Duodenal mucosa (tissue), 2 donors: Measurements from ENCODE around the gene HIP1.
"Not testable (repeated sequence)": the region's sequence is repeated elsewhere in the genome, so short reads cannot be mapped to it uniquely, and the experiment has no call there.

Experiments
- H3K27ac ChIP-seq: one replicate; pipeline ENCODE4 v1.7.0; 2013; ENCODE audit warnings: low read depth, low read length
- H3K27me3 ChIP-seq, 2 donors: one replicate each; pipeline ENCODE4 v1.7.0; 2013; ENCODE audit warnings: low read length in 2 of 2, control low read depth in 1 of 2; ENCODE audit not compliant: insufficient read depth in 2 of 2, control insufficient read depth in 1 of 2
- H3K36me3 ChIP-seq, 2 donors: one replicate each; pipeline ENCODE4 v1.7.0; 2013; ENCODE audit warnings: low read length in 2 of 2, control low read depth in 1 of 2; ENCODE audit not compliant: insufficient read depth in 2 of 2, control insufficient read depth in 1 of 2
- H3K4me1 ChIP-seq, 2 donors: one replicate each; pipeline ENCODE4 v1.7.0; 2013; ENCODE audit warnings: low read length in 2 of 2, control low read depth in 1 of 2; ENCODE audit not compliant: insufficient read depth in 2 of 2, control insufficient read depth in 1 of 2
- H3K4me3 ChIP-seq, 2 donors: one replicate each; pipeline ENCODE4 v1.7.0; 2013; ENCODE audit warnings: low read length in 2 of 2, low read depth in 1 of 2
- H3K9ac ChIP-seq, 2 donors: one replicate each; pipeline ENCODE4 v1.7.0; 2013; ENCODE audit warnings: low read length in 2 of 2, low read depth in 1 of 2
- H3K9me3 ChIP-seq, 2 donors: one replicate each; pipeline ENCODE4 v1.7.0; 2013; ENCODE audit warnings: low read length in 2 of 2, control low read depth in 1 of 2; ENCODE audit not compliant: control insufficient read depth in 1 of 2

HIP1 gene

DNA sequence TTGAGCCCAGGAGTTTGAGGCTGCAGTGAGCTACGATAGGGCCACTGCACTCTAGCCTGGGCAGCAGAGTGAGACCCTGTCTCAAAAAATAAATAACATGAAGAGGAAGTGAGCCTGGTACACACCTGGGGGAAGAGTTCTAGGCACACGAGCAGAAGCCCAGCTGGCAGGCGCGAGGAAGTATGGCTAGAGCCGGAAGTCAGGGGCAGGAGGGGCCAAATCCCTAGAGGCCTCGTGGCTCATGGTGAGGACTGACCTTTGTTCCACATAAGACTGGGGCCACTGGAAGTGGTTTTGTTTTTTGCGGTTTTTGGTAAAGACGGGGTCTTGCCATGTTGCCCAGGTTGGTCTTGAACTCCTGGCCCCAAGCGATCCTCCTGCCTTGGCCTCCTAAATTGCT, 117.6 kb downstream of the HIP1 start:
- no peaks in the 10 kb centered on the region for H3K4me1 ChIP-seq

DNA sequence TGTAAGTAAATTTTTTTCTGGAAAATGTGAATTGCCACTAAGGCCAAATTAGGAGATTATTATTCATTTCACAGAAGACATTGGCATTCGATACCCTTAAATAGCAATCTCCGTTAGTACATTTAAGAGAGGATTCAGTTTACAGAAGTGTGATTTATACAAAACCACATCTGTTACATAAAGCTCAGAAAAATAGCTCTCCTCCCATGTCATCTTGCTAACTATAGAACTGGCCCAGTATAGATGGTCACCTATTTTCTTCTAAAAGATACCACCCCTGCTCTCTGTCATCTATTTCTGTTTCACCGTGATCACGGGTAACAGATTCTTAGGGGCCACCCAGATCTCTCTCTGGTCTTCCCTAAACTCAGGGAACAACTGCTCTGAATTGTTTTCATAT, 119.1 kb downstream of the HIP1 start:
- Histone ChIP-seq H3K36me3 (no peaks in the 10 kb centered on the region), H3K27ac (no peak overlapping the region), H3K27me3 (no peaks in the 10 kb centered on the region), H3K4me1 (no peaks in the 10 kb centered on the region), H3K9ac (no peak overlapping the region), H3K4me3 (no peak overlapping the region), H3K9me3 (no peaks in the 10 kb centered on the region)

More for the DNA sequence above, 117.6 kb downstream of the HIP1 start:
- Histone ChIP-seq H3K36me3 (no peaks in the 10 kb centered on the region), H3K9ac (no peak overlapping the region), H3K27me3 (no peaks in the 10 kb centered on the region), H3K9me3 (peaks cover 0 to 3% of the 10 kb centered on the region in 2 donors), H3K4me3 (no peak overlapping the region), H3K27ac (no peak overlapping the region)

DNA sequence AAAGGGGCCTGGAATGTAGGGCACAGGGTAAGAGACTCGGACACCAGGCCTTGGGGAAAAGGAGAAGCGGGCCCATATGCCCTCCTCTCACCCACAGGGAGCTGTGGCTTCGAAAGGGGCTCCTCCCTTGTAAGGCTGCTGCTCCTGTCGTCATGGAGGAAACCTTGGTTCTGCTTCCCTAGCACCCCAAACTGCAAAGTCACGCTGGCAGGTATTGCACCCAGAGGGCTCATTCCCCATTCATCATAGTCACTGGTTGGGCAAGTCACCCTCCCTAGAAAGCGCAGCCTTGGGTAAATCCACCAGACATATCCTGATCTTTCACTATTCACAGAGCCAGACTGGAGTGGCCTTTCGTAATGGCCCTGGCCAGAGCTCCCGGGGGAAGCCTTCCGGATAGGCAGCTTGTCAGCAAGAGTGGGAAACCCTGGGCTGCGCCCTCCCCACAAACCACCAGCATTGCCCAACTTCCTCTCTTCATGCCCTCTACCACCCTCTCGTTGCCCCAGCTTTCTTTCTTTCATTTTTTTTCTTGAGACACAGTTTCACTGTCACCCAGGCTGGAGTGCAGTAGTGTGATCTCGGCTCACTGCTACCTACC, 121.0 kb downstream of the HIP1 start:
- peak overlapping the region in 1 of 2 donors; percentile 21 for H3K4me3 ChIP-seq
- H3K4me1 ChIP-seq = no peaks in the 10 kb centered on the region
- H3K9ac ChIP-seq = no peak overlapping the region
- no peaks in the 10 kb centered on the region for H3K9me3 ChIP-seq
- no peaks in the 10 kb centered on the region for H3K27me3 ChIP-seq
- no peak overlapping the region for H3K27ac ChIP-seq
- no peaks in the 10 kb centered on the region for H3K36me3 ChIP-seq

DNA sequence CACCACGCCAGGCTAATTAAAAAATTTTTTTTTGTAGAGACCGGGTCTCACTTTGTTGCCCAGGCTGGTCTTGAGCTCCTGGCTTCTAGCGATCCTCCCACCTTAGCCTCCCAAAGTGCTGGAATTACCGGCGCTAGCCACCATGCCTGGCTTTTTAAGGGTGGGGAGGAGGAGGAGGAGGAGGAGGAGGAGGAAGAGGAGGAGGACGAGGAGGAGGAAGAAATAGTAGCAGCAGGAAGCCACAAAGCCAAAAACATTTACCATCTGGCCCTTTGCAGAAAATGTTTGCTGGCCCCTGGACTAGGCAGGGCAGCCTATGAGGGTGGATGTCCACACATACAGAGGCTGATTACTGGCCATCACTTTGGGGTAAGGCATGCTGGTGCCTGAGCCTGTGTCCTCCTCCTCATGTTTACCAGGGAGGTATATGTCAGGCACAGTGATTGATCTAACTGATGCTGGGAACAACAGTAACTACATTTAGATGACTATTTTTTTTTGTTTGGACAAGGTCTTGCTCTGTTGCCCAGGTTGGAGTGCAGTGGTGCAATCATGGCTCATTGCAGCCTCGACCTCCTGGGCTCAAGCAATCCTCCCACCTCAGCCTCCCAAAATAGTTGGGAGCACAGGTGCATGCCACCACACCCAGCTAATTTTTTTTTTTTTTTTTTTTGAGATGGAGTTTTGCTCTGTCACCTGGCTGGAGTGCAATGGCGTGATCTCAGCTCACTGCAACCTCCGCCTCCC, 122.1 kb downstream of the HIP1 start:
- H3K4me1 ChIP-seq = no peaks in the 10 kb centered on the region
- H3K36me3 ChIP-seq = no peaks in the 10 kb centered on the region
- no peak overlapping the region for H3K4me3 ChIP-seq
- H3K27ac ChIP-seq = no peak overlapping the region
- no peak overlapping the region for H3K9ac ChIP-seq
- no peaks in the 10 kb centered on the region for H3K9me3 ChIP-seq
- no peaks in the 10 kb centered on the region for H3K27me3 ChIP-seq

DNA sequence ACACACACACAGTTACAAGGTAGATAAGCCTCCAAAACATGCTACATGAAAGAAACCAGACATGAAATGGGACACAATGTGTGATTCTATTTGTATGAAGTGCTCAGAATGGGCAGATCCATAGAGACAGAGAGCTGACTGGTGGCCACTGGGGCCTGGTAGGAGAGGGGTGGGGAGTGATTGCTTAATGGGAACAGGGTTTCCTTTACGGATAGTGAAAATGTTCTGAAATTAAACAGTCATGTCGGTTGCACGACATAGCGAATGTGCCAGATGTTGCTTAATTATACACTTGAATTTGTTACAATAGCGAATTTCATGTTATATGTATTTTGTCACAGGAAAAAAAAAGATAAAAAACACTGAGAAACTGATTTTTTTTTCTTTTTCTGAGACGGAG, 124.3 kb downstream of the HIP1 start:
- Histone ChIP-seq H3K36me3 (no peaks in the 10 kb centered on the region), H3K27ac (no peak overlapping the region), H3K9ac (no peak overlapping the region), H3K9me3 (no peaks in the 10 kb centered on the region), H3K4me3 (no peak overlapping the region), H3K27me3 (no peaks in the 10 kb centered on the region), H3K4me1 (no peaks in the 10 kb centered on the region)

DNA sequence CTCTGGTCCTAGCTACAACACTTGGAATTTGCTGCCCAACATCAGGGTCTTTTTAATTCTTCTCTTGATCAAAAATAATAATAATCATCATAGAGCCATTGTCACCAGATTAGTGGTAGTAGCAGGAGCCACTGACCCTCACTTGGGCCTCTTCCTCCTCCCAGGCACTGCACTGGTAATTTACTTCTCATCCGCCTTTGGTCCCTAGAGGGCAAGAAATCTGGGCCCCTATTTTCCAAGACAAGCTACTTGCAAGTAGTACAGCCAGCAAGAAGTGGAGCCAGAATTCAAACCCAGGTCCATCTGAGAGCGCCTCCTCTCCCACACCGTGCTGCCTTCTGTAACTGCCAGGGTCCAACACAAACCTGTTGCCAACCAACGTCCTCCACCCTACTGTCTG, 125.4 kb downstream of the HIP1 start:
- no peaks in the 10 kb centered on the region for H3K27me3 ChIP-seq
- no peaks in the 10 kb centered on the region for H3K4me1 ChIP-seq
- no peak overlapping the region for H3K4me3 ChIP-seq
- H3K36me3 ChIP-seq = no peaks in the 10 kb centered on the region
- H3K9me3 ChIP-seq = no peaks in the 10 kb centered on the region
- H3K27ac ChIP-seq = no peak overlapping the region
- no peak overlapping the region for H3K9ac ChIP-seq

DNA sequence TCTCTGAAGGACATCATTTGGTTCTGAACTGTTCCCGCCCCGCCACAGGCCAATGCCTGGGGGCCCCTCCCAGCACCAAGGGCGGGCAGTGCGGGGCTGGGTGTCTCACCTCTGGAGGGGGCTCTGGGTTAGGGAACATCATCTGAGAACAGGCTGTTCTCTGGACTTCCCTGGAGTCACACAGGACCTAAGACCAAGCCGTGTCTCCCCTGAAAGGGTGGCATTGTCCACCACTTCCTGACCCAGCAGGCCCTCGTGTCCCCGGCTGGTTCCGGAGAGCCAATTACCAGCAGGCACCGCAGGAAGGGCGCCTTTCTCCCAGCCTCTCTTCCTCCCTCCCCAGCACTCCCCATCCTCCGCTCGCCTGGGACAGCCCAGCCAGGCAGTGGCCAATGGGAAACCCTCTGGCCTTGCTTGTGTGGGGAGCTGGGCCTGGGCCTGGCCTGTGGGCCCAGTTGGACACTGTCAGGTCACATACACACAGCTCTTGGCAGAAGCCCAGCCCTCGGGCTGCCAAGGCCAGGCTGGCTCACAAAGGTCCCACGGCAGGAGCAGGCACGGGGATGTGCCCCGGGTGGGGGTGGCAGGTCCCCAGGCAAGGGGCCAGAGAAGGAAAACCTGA, 127.1 kb downstream of the HIP1 start:
- H3K27me3 ChIP-seq = no peaks in the 10 kb centered on the region
- H3K9ac ChIP-seq = no peak overlapping the region
- no peaks in the 10 kb centered on the region for H3K36me3 ChIP-seq
- H3K4me3 ChIP-seq = no peak overlapping the region
- no peaks in the 10 kb centered on the region for H3K9me3 ChIP-seq
- H3K27ac ChIP-seq = peak overlapping the region; percentile 50
- H3K4me1 ChIP-seq = no peaks in the 10 kb centered on the region

DNA sequence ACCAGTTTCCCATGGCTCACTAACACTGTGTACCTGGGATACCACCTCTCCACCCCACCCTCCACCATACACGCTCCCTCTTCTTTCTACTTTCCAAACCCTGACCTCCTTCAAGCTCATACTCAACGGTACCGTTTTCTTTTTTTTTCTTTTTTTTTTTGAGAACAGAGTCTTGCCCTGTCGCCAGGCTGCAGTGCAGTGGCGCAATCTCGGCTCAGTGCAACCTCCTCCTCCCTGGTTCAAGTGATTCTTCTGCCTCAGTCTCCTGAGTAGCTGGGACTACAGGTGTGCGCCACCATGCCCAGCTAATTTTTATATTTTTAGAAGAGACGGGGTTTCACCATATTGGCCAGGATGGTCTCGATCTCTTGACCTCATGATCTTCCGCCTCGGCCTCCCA, 129.3 kb downstream of the HIP1 start:
- not testable (repeated sequence) for H3K4me1 ChIP-seq, H3K9ac ChIP-seq, H3K9me3 ChIP-seq, H3K27ac ChIP-seq, H3K27me3 ChIP-seq, H3K4me3 ChIP-seq, H3K36me3 ChIP-seq

DNA sequence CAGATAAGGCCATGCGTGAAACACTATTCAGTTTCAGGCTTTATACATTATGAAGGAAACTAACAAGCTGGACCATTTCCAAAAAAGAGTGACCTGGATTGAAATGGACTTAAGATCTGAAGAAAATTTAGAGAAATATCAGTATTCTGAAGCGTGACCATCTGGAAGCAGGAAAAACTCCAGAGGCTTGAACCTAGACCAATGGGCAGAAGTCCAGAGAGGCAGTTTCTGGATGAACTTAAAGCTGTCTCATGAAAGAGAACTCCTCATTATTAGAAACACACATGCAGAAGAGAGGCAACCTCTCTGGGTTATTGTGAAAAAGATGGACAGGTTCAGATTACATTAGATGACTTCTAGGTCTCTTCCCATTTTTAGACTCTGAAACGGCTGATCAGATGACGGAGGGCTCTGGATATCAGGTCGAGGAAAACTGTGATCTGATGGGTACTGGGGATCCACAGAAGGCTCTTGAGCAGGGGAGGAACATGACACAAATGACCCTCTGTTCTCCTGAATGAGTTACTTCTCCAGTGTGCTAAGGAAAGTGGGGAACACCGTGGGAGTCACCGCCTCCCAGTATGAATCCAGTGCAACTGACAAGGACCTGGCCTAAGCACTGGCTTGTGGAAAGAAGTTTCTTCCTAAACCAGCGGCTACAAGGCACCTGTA, 130.2 kb downstream of the HIP1 start:
- Histone ChIP-seq H3K9ac (no peak overlapping the region), H3K9me3 (no peaks in the 10 kb centered on the region), H3K27me3 (no peaks in the 10 kb centered on the region), H3K4me1 (no peaks in the 10 kb centered on the region), H3K4me3 (no peak overlapping the region), H3K36me3 (no peaks in the 10 kb centered on the region), H3K27ac (no peak overlapping the region)

DNA sequence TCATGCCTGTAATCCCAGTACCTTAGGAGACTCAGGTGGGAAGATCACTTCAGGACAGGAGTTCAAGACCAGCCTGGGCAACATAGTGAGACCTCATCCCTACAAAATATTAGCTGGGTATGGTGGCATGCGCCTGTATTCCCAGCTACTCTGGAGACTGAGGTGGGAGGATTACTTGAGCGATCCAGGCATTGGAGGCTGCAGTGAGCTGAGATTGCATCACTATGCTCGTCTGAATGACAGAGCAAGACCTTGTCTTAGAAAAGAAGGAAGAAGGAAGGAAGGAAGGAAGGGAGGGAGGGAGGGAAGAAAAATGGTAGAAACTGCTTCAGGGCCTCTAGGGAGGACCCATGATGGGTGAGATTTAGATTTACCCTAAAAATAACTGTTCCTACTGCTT, 134.3 kb downstream of the HIP1 start:
- Histone ChIP-seq H3K27me3 (no peaks in the 10 kb centered on the region), H3K4me3 (no peak overlapping the region), H3K27ac (no peak overlapping the region), H3K36me3 (no peaks in the 10 kb centered on the region), H3K4me1 (no peaks in the 10 kb centered on the region), H3K9me3 (no peaks in the 10 kb centered on the region), H3K9ac (no peak overlapping the region)
